ENCODE measurements around the gene XCL1.

DNA sequence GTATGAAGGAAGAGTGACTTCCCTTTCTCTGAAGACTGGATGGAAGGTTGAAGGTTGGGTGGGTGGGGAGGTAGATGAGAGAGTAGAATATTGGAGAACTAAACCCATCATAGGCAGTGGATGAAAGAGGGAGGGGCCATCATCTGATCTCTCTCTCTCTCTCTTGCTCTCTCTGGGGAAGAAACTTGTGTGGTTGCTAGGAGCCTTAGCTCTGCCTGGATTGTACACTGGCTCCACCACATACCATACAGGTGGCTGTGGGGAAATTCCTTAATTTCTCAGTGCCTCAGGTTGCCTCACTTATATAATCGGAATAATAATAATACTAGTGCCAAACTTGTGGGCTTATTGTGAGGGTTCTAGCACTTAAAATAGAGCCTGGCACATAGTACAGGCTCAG, 9.5 kb downstream of the XCL1 start:
- TF ChIP-seq CTCF (IDR thresholded peaks at IDR 0.05): no peak
- TF ChIP-seq POLR2A (IDR thresholded peaks at IDR 0.05): no peak
- no peak for TF ChIP-seq POLR2AphosphoS5 (IDR thresholded peaks at IDR 0.05)

Data from breast epithelium (tissue), 3 donors.